Gastrocnemius medialis (tissue), 4 donors: ENCODE data around the gene TARDBP.

Experiments
- CTCF ChIP-seq, 5 experiments: fragments of 450-650 bp in 3 of 5; fragments of 200-600 bp in 2 of 5; sonication (generic) in 2 of 5; IDR thresholded peaks in 4 of 5; conservative IDR thresholded peaks in 1 of 5; 1 replicate in 4 of 5; 2 replicates in 1 of 5; pipeline ENCODE4 v1.5.1; 2016 to 2019; ENCODE audit warnings: antibody characterized with exemption in 5 of 5, mild to moderate bottlenecking in 3 of 5, moderate library complexity in 3 of 5
- POLR2A ChIP-seq, 2 donors: fragments of 450-650 bp; IDR thresholded peaks; one replicate each; pipeline ENCODE4 v1.6.1; 2017; ENCODE audit warnings: antibody characterized with exemption in 2 of 2, mild to moderate bottlenecking in 2 of 2, moderate library complexity in 2 of 2

GRCh38 chr1:11058026-11058425 lies 45.6 kb downstream of the TARDBP start:
- TF ChIP-seq CTCF (IDR thresholded peaks at IDR 0.05 in 4 of 5, conservative IDR thresholded peaks at IDR 0.05 in 1 of 5), result no peak
- no peak for TF ChIP-seq POLR2A (IDR thresholded peaks at IDR 0.05)
